ENCODE measurements around the gene JOSD2. TPM values are rescaled to one million over a fixed set of nuclear protein-coding genes. Genes with fewer than 3 reads are reported as not detected.

Gene JOSD2
- total RNA-seq, 1 experiment from 2014 or later = 60.8 TPM

- ATAC-seq (no peak; the same call in 1 of the 2 replicates), DNase-seq (no peak)
- Histone ChIP-seq H3K9me3 (ENCODE audit: low read length) (no peaks in the 10 kb centered on the region), H2AFZ (ENCODE audit: low read length) (no peak overlapping the region), H3K79me2 (ENCODE audit: low read length) (no peaks in the 10 kb centered on the region), H3K9ac (ENCODE audit: low read length) (no peak overlapping the region), H3K9me2 (replicated peaks; ENCODE audit: low read length) (no peaks in the 10 kb centered on the region), H4K20me1 (ENCODE audit: low read length) (no peaks in the 10 kb centered on the region), H3K4me1 (ENCODE audit: insufficient read depth, low read length) (no peaks in the 10 kb centered on the region), H3K27me3 (ENCODE audit: low read length) (no peaks in the 10 kb centered on the region), H3K36me3 (ENCODE audit: low read depth, low read length) (no peaks in the 10 kb centered on the region), H3K27ac (ENCODE audit: low read length) (no peak overlapping the region), H3F3A (ENCODE audit: low read length, unreplicated experiment) (no peaks in the 10 kb centered on the region), H3K4me2 (ENCODE audit: low read length) (no peak overlapping the region), H3K4me3 (ENCODE audit: low read length) (no peak overlapping the region)
- ChIA-PET POLR2A (ENCODE audit: unreplicated experiment) (no interaction called here), CTCF (interaction anchor here (0.5 kb wide), 1 partner anchor 520 kb away, joined by 3 read pairs; no protein-coding TSS in a partner anchor)
- intact Hi-C loops (cut with micrococcal nuclease) = no loop called here
- BruUV-seq (replicated peaks) = no TSS peak
- TF ChIP-seq CTCF (conservative IDR thresholded peaks at IDR 0.05; ENCODE audit: low read depth, low read length) (no peak), EZH2 (IDR thresholded peaks at IDR 0.05; ENCODE audit: low read length, unreplicated experiment) (no peak), EZH2phosphoT487 (IDR thresholded peaks at IDR 0.05; ENCODE audit: borderline replicate concordance, low read length) (no peak)
These were observed 9.8 kb downstream of the JOSD2 start for GRCh38 chr19:50501186-50501567.

- ATAC-seq = no peak; the same call in 1 of the 2 replicates
- Histone ChIP-seq H3F3A (ENCODE audit: low read length, unreplicated experiment) (no peaks in the 10 kb centered on the region), H3K4me1 (ENCODE audit: insufficient read depth, low read length) (no peaks in the 10 kb centered on the region), H3K4me2 (ENCODE audit: low read length) (no peak overlapping the region), H3K79me2 (ENCODE audit: low read length) (no peaks in the 10 kb centered on the region), H3K4me3 (ENCODE audit: low read length) (no peak overlapping the region), H3K9ac (ENCODE audit: low read length) (no peak overlapping the region), H3K27ac (ENCODE audit: low read length) (no peak overlapping the region), H3K27me3 (ENCODE audit: low read length) (no peaks in the 10 kb centered on the region), H4K20me1 (ENCODE audit: low read length) (no peaks in the 10 kb centered on the region), H3K36me3 (ENCODE audit: low read depth, low read length) (no peaks in the 10 kb centered on the region), H3K9me2 (replicated peaks; ENCODE audit: low read length) (no peaks in the 10 kb centered on the region), H3K9me3 (ENCODE audit: low read length) (no peaks in the 10 kb centered on the region), H2AFZ (ENCODE audit: low read length) (no peak overlapping the region)
- no peak for DNase-seq
- no TSS peak for BruUV-seq (replicated peaks)
- no peak for TF ChIP-seq EZH2phosphoT487 (IDR thresholded peaks at IDR 0.05; ENCODE audit: borderline replicate concordance, low read length)
- CTCF ChIA-PET = no interaction called here
- POLR2A ChIA-PET (ENCODE audit: unreplicated experiment) = no interaction called here
- intact Hi-C loops (cut with micrococcal nuclease) = no loop called here
These were observed 10.2 kb downstream of the JOSD2 start for GRCh38 chr19:50500753-50501151.

- TF ChIP-seq CTCF (conservative IDR thresholded peaks at IDR 0.05; ENCODE audit: low read depth, low read length) (peak; percentile 41; the same call in 1 of the 2 replicates), EZH2 (IDR thresholded peaks at IDR 0.05; ENCODE audit: low read length, unreplicated experiment) (no peak), EZH2phosphoT487 (IDR thresholded peaks at IDR 0.05; ENCODE audit: borderline replicate concordance, low read length) (no peak)
- POLR2A ChIA-PET (ENCODE audit: unreplicated experiment) = no interaction called here
- intact Hi-C loops (cut with micrococcal nuclease) = no loop called here
These were observed 10.8 kb downstream of the JOSD2 start for GRCh38 chr19:50500060-50500752.

More at GRCh38 chr19:50500060-50500752, 10.8 kb downstream of the JOSD2 start:
- Histone ChIP-seq H3F3A (ENCODE audit: low read length, unreplicated experiment) (no peaks in the 10 kb centered on the region), H3K9ac (ENCODE audit: low read length) (no peak overlapping the region), H3K9me2 (replicated peaks; ENCODE audit: low read length) (no peaks in the 10 kb centered on the region), H3K9me3 (ENCODE audit: low read length) (no peaks in the 10 kb centered on the region), H3K79me2 (ENCODE audit: low read length) (no peaks in the 10 kb centered on the region), H3K36me3 (ENCODE audit: low read depth, low read length) (no peaks in the 10 kb centered on the region), H3K4me3 (ENCODE audit: low read length) (no peak overlapping the region), H3K4me1 (ENCODE audit: insufficient read depth, low read length) (no peaks in the 10 kb centered on the region), H3K27ac (ENCODE audit: low read length) (no peak overlapping the region), H4K20me1 (ENCODE audit: low read length) (no peaks in the 10 kb centered on the region), H3K4me2 (ENCODE audit: low read length) (no peak overlapping the region), H2AFZ (ENCODE audit: low read length) (no peak overlapping the region), H3K27me3 (ENCODE audit: low read length) (no peaks in the 10 kb centered on the region)
- CTCF ChIA-PET = no interaction called here
- DNase-seq (no peak), ATAC-seq (peak; percentile 45)
- no TSS peak for BruUV-seq (replicated peaks)
